Activated CD8-positive, alpha-beta memory T cell treated with anti-CD3 and anti-CD28 coated beads for 1 hour (primary cell): ENCODE results near the gene TMEM121B.

Experiments used
- DNase-seq, 2 donors: peaks; one replicate each; pipeline ENCODE4 v3.0.0-alpha.2; 2020; ENCODE audit warnings: low read depth in 1 of 2; ENCODE audit errors: extremely low read depth in 1 of 2

TMEM121B gene

DNA sequence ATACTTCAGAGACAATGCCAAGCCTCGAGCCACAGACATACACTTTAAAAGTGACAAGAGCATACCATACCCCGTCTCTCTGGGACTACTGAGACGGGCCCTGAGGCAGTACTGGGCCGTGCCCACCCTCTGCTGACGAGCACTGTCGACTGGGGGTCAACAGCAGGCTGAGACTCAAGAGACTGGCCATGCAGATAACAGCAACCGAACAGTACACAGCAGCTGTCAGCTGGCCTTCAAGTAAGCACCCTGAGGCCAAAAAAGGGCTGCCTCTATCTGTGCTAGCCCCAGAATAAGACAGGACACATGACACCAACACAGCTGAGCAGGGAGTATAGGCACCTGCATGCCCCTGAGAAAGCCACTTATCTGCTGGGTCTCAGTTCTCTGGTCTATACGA, 18.9 kb upstream of the TMEM121B start:
- DNase-seq: no peak

DNA sequence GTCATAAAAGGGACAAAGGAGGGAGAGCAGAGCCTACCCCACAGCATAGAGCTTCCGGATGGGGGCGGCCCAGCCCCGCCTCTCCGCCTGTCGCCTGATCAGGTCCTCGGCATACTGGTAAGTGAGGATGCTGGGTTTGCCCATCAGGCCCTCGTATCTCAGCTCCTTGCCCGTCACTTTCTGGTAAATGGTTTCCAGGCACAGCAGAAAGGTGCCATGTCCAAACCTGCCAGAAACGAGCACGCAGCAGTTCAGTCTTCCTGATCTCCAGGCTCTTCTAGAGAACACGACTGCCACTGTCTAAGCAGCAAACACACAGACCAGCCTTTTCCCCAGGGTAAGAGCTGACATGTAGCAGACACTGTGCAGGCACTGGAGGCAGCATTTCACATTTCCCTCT, 17.4 kb upstream of the TMEM121B start:
- no peak for DNase-seq

GRCh38 chr22:17137861-17138425, 16.8 kb upstream of the TMEM121B start:
- DNase-seq: no peak

- no peak for DNase-seq
Measured at GRCh38 chr22:17137170-17137569, 16.0 kb upstream of the TMEM121B start.

GRCh38 chr22:17135153-17135760, 14.1 kb upstream of the TMEM121B start:
- DNase-seq: no peak

DNA sequence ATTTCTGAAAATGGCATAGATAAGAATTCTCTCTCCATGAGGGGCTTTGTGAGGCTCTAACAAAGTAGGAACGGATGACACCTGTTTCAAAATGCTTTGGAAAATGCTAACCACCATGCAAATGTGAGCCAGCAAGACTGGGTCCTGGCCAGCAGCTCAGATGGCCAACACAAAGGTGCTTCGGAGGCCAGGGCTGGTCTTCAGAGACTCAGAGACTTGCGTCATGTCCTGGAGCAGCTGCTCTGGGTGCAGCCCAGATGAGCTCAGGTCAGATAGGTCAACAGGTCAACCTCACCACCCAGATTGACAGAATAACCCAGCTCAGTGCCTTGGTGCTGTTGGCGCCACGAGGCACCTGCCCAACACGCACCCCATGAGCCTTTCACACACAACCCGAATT, 12.0 kb upstream of the TMEM121B start:
- DNase-seq: no peak

DNA sequence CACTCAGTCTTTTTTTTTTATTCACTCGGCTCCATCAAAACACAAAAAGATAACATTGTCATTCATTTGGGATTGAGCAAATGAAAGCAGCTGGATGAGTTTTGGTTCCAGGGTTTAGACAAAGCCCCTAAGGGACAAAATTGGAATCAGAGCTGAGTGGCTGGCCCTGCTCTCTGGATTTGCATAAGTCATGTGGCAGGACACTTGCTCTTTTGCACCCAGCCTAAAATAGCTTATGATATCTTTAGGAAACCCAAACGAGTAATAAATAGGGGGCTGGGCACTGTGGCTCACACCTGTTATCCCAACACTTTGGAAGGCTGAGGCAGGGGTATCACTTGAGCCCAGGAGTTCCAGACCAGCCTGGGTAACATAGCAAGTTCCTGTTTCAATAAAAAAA, 11.0 kb upstream of the TMEM121B start:
- DNase-seq: no peak

DNA sequence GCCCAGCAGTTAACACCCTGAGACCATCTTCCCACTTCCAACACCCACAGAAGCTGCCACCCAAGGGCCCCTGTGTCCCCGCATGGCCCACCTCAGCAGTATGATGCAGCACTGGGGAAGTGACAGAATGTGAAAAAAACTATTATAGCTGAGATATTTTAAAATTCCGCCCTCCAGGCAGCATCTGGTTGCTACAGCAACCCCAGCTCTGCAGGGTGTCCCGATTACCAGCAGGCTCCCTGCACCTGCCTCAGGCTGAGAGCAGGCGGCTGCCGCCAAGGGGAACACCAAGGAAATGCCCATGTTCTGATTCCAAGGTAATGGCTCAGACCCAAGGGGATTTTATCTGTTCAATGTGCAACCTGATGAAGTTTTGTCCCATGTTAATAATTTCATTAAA, 10.5 kb upstream of the TMEM121B start:
- DNase-seq: no peak

DNA sequence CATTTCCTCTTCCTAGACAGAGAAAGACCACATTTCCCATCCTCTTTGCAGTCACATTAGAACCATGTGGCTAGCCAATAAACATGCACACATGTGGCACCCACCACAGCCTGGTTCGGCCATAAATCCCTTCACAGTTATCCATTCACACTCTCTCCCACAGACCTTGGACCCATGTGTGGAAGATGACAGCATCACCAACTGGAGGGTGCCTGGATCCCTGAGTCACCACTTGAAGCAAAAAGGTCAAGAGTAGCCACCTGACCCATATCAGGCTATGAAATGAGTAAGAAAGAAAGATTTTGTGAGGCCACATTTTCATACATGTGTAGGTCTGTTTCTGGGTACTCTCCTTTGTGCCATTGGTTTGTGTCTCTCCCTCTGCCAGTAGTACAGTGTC, 9.0 kb upstream of the TMEM121B start:
- DNase-seq: no peak

GRCh38 chr22:17120711-17121232, 388 bp downstream of the TMEM121B start:
- DNase-seq: no peak

- DNase-seq: peak in 1 of 2 donors; percentile 40
Measured at GRCh38 chr22:17120281-17120680, 879 bp downstream of the TMEM121B start.

- no peak for DNase-seq
Measured at GRCh38 chr22:17119481-17120202, 1.5 kb downstream of the TMEM121B start.

- DNase-seq: no peak
Measured at GRCh38 chr22:17118342-17118741, 2.8 kb downstream of the TMEM121B start.

DNA sequence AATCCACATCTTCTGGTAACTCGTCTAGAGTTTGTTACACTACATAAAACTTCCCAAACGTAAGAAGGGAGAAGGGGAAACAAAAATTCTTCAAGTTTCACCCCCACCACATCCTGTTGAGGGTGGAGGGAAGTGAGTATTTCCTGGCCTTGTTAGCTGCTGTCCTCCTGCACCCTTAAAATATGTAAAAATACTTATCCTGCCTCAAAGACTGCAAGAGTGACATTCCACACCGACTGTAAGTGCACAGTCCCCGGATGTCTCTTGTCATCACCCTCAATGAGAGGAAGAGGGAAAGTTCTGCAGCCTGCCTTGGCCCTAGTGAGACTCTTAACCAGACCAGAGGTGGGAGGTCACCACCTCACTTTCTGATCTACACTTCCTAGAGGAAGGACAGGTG, 3.3 kb downstream of the TMEM121B start:
- DNase-seq: no peak

GRCh38 chr22:17117400-17117799, 3.8 kb downstream of the TMEM121B start:
- no peak for DNase-seq

GRCh38 chr22:17116572-17117330, 4.4 kb downstream of the TMEM121B start:
- DNase-seq: no peak

DNA sequence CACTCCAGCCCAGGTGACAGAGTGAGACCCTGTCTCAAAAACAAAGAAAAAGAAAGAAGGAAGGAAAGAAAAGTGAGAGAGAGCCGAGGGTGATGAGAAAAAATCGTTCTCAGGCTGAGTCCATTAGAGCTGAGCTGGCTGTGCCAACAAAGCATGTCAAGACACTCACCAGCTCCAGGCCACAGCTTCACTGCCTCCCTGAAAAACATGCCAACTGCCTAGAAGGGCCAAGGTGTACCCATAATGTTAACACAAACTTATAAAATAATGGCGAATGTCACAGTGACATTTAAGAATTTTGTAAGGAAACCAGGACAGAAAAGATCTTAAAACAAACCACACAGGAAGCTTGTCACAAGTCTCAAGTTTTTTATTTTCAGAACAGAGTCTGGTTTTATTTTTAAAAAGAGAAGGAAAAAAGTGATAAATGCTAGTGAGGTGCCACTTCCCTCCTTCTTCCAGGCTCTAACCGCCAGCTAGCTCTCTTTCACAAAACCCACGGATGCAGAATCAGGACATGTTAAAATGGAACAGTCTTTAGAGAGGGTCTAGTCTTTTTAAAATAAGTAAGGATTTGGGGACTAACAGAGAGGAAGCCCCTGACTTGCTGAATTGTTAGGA, 5.1 kb downstream of the TMEM121B start:
- no peak for DNase-seq

DNA sequence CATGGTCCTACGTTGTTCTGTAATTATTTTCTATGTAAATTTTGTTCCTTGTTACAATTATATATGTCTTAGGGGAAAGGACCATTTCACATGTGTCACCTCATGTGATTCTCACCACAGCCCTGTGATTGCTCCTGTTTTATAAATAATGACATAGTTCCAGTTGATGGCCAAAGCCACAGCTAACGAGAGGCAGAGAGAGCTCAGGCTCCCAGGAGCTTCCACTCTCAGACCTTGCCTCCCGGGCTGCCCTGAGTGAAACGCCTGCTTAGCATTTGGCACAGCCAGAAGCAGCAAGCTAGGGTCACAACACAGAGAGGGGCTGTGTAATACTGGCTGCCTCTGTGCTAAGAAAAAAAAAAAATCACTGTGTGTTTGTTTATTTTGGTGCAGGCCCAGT, 5.9 kb downstream of the TMEM121B start:
- no peak for DNase-seq

DNA sequence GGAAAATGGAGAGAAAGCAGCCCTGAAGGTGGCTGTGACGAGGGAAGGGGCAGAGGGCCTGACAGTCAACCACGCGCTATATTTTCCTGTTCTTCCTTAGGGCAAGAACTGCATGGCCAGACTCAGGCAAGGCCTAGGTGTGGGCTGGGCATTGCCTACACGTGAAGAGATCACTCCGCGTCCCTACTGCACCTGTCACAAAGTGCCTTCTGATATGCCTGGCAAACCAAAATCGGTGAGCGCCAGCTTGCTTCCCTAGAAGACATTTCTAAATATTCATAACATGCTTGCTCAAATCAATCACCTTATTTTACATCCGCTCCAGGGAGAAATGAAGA, 6.3 kb downstream of the TMEM121B start:
- DNase-seq: no peak

GRCh38 chr22:17114173-17114897, 6.8 kb downstream of the TMEM121B start:
- DNase-seq: no peak

GRCh38 chr22:17113600-17113999, 7.6 kb downstream of the TMEM121B start:
- no peak for DNase-seq
